GM19193 (cell line): ENCODE measurements around the gene DDX1.
A peak's percentile ranks its signal among the peaks of the same experiment; 100 is the strongest.

ENCODE experiments used
- POLR2A ChIP-seq: IDR thresholded peaks from 4 replicates; pipeline ENCODE4 v1.6.1; 2011; ENCODE audit not compliant: insufficient read depth, insufficient read length; ENCODE audit errors: extremely low read depth

The DDX1 gene

DNA sequence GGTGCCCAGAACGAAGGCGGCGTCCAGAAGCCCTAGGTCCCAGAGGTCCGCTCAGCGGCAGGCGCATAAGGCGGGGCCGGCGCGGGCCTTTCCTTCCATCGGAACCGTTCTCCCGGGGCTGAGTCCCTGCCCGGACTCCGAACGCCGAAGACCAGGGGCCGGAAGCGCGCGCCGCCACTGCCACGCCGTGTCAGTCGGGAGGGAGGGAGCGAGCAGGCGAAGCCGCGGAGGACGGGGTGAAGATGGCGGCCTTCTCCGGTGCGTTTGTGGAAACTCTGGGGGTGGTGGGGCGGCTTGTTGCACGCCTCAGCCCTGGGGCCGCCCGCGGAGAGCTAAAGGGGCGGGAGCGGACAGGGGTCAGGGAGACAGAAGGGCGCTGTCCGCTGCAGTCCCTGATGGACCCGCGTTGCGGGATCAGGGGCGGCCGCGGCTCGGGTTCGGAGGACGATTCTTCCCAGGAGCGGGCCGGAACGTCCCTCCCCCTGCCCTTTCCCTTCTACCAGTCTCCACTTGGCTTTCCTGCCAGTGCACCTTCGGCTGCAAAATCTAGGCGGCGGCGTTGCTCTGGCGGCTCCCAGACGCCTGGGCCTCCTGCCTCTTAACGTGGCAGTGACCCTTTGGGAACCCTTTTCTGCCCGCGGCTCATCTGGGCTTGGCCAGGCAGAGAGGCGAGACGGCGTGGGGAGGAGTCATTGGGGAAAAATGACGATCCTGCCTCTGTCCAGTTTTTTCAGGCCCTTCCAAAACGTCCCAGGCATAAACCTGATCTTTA, at the start of gene DDX1:
TSS of gene DDX1 (plus strand) at position 177 of the 772 bp plus-strand sequence. CDS start at position 243, 66 bp downstream.
- TF ChIP-seq POLR2A, result peak; percentile 88

DNA sequence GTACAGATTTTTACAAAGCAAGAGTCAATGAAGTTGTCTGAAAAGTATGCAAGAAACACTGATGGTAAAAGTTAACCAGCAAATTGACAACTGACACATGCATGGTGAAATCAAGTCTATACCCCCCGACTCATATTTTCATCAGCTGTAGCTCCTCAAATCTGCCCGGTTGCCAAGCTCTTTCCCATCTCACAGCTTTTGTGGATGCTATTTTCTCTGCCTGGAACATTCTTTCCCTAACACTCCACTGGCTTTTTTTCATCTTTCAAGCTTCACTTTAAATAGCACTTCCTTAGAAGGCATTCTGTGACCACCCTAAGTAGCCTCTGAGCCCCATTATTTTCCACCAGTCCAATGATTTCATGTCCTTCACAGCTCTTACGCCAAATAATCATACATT, 48.6 kb upstream of the DDX1 start:
- TF ChIP-seq POLR2A, result no peak

DNA sequence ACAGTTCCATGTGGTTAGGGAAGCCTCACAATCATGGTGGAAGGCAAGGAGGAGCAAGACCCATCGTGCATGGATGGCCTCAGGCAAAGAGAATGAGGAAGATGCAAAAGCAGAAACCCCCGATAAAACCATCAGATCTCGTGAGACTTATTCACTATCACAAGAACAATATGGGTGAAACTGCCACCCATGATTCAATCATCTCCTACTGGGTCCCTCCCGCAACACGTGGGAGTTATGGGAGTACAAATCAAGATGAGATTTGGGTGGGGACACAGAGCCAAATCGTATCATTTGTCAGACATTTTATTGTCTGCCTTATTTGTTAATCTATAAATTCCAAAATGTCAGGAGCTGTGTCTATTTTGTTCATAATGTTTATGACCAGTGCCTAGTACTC, 48.1 kb upstream of the DDX1 start:
- no peak for TF ChIP-seq POLR2A

DNA sequence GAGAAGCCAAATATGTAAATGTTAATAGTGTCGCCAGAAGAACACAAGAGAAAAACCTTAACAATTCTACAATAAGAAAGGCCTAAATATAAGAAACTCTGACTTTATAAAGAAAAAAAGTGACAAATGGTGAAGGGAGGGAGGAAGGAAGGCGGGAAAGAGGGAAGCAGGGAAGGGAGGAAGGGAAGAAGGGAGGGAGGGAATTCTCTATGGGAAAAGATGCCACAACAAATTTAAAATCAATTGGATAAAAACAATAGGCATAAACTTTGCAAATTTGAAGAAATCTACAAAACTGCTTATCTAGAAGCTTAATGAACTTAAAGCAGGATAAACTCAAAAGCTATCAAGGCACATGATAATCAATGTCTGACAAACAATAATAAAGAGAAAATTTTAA, 47.4 kb upstream of the DDX1 start:
- no peak for TF ChIP-seq POLR2A

DNA sequence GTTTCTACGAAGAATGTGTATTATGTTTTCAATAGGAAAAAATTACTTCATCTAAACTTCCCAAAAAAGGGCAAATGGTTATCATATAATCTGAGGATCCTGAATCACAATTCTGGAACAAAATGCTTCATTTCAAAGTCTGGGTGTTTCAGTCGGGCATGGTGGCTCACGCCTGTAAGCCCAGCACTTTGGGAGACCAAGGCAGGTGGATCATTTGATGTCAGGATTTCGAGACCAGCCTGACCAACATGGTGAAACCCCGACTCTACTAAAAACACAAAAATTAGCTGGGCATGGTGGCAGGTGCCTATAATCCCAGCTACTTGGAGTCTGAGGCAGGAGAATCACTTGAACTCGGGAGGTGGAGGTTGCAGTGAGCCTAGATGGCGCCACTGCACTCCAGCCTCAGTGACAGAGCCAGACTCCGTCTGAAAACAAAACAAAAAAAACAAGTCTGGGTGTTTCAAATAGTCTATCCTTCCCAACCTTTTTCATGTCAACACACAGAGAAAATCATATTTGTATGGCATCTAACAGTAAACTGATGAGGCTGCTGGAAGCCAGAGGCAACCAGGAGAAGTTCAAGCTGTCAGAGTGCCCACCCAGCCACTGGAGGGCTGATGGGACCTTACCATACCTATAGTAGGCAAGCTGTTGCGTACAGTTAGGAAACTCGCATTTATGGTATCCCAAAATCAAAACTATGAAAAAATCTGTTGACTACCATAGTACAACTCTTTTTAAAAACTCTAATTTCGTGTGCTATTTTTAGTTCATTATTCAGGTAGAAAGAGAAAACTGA, 45.2 kb upstream of the DDX1 start:
- TF ChIP-seq POLR2A, result no peak

DNA sequence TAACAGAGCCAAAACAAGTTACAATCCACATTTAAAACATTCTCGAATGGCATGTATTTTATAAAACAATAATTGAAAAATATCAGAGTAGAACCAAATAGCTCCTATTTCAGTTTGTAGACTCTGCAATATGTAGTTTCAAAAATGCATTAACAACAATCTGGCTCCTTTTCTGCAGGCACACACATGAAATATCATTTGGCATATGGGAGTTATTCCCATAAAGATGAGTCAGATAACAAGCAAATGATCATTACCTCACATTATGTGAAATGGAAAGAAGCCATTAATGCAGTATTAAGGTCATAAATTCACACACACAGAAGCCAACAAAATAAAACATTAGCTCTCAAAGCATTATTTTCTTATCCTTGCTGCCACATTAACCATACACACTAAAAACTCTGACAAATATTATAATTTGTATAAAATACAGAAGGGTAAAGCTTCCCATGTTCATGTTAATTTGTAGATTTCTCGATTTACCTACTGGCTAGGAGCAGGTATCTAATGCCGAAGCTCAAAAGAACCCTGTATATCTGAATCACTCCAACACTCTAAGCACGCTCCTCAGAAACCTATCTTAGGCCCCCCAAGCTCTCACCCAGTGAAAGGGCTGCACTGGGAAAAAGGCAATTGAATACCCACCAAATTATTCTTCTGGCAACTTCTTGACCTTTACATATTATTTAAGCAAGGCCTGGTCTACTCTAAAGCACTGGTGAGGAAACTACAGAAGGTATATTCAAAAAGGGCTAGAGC, 44.4 kb upstream of the DDX1 start:
- no peak for TF ChIP-seq POLR2A

DNA sequence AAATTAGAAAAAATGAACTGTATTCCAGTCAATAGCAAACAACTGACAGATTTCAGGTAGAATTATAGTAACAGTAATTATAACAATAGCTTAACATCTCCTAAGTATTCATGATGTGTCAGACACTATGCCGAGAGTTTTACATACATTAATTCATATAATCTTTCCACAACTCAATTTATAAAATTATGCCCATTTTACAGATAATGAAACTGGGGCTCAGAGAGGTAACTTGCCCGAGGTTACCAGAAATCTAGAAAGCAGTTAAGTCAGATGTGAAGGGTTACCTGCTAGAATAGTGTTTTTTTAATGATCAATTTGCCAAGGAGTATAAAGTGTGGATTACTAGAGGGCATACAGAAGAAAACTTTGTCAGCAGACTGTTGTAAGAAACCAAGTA, 42.7 kb upstream of the DDX1 start:
- TF ChIP-seq POLR2A, result no peak

DNA sequence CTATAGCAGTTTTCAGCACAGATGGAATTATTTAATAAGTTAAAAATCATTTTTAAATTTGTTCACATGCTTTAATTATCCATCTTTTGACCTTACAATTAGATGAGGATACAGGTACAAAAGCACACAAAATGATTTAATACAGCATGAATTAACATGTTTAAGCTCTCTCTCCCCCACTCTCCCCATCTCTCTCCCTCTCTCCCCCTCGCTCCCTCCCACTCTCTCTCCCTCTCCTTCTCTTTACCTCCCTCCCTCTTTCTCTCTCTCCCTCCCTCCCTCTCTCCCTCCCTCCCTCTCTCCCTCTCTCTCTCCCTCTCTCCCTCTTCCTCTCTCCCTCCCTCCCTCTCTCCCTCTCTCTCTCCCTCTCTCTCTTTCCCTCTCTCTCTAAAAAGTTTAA, 38.1 kb upstream of the DDX1 start:
- no peak for TF ChIP-seq POLR2A

DNA sequence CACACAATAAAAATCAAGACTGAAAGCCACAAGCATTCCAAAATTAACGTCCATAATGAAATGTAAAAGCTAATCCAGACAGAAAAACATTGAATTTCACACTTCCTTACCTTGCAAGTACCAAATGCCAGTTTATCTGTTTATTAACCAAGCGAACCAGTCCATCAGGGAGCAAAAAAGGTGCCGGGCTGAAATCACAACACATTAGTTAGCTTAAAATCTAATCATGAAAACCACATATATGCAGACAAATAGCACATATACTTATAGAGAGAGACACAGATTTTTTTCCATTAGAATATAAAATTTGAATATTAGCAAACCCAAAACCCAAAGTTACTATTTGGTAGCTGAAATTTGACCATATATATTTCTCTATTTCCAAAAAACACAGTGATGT, 37.7 kb upstream of the DDX1 start:
- no peak for TF ChIP-seq POLR2A

DNA sequence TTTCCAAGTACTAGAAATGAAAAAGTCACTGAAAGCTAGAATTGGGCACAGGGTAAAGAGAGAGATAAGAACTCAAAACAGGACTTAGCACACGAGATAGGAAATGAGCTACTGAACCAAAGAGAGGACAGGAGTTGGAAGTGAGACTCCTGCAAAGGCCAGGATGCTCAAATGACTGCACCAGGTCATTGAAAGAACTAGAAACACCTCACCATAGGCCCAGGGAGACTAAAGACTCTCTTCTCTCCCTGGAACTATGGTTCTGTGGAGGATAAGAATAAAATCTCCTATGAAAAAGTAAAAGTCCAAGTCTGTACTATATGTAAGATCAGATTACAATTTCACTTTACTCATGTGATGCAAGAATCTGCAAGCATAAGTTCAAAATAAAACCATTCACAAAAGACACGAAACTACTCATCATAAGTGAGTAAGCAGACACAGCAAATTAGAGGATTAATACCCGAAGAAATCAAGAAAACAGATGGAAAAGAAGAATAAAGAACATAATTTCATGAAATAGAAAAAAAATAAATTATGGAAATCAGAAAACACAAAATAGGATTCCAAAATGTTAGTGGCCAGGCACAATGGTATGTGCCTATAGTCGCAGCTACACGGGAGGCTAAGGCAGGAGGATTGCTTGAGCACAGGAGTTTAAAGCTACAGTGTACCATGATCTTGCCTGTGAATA, 37.0 kb upstream of the DDX1 start:
- no peak for TF ChIP-seq POLR2A

DNA sequence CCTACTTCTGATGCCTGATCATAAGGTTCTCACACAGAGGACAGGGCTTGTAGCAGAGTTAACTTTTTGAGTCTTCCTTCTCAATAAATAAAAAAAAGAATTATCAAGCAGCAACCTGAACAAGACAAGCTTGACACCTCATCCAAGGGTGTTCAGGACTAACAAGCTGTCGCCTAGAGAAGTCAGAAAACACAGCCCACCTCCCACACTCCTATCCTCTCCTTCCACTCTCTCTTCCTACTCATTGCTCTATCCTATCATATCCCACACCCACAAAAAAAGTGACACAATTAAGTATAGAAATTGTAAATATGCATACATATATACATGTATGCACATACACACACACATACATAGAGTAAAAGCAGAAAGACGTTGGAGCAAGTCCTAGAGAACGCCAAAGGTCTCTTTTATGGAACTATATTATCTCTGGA, 35.9 kb upstream of the DDX1 start:
- TF ChIP-seq POLR2A, result no peak

DNA sequence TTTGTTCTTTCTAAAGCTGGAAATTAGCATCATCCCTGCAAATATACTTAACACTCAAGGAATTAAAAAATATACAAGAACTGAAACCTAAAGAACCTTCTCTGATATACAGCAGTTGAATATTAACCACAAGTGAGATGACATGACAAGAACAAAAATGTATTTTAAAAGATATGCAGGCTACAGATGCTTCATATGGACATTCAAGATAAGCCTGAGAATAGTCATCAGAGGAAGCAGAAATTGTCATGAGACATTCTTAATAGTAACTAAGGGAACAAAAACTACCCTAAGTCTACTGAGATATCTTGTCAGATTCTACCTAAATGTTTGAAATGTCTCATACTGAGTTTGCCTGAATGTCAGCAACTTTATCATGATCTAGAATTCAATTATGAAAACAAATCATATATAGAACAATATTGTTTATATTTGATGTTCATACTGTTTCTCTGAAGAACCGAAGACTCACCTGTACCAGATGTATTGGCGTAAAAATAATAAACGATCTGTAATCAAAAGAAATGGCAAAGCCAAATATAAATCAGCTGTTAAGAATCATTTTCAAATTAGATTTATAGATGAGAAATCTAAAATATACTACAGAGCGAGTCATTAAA, 35.2 kb upstream of the DDX1 start:
- no peak for TF ChIP-seq POLR2A

DNA sequence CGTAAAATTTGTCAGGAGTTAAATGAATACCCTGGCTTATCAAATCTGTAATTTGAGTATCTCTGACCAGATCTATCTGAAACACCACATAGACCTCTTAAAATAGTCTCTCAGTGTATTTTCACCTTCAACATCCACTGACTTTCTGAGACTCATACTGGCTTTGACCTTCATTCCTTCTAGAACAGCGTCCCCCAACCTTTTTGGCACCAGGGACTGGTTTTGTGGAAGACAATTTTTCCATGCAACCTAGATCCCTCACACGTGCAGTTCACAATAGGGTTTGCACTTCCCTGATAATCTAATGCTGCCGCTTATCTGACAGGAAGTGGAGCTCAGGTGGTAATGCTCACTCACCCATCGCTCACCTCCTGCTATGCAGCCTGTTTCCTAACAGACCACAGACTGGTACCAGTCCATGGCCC, 33.8 kb upstream of the DDX1 start:
- no peak for TF ChIP-seq POLR2A
